Islet precursor cell (in vitro differentiated cells): Measurements from ENCODE around the gene POLR3B.
"Not testable (repeated sequence)": the region's sequence is repeated elsewhere in the genome, so short reads cannot be mapped to it uniquely, and the experiment has no call there.

Experiments used
- DNase-seq: peaks from one replicate; pipeline ENCODE4 v3.0.0-alpha.2; 2018

POLR3B gene

DNA sequence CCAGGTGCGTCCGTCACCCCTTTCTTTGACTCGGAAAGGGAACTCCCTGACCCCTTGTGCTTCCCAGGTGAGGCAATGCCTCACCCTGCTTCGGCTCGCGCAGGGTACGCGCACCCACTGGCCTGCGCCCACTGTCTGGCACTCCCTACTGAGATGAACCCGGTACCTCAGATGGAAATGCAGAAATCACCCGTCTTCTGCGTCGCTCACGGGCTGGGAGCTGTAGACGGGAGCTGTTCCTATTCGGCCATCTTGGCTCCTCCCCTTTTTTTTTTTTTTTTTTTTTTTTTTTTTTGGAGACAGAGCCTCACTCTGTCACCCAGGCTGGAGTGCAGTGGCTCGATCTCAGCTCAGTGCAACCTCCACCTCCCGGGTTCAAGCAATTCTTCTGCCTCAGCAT, 120.1 kb downstream of the POLR3B start:
- not testable (repeated sequence) for DNase-seq

DNA sequence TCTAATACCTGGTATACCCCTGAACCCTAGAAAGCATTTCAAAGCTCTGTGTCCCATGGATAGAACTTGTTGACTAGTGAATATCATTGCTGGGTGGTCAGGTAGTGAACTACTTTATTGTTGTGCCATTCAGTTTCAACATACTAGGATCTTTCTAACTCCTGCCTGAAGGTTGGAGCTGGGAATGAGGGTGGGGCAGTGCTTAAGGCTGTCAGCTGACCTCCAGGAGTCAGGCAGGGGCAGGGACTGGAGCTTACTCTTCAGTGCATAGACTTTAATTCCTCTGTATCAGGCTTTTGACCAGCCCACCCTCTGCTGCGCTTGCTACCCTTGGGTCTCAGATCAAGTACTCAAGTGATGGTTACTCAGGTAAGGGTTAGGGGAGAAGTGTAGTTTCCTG, 122.7 kb downstream of the POLR3B start:
- DNase-seq: no peak

DNA sequence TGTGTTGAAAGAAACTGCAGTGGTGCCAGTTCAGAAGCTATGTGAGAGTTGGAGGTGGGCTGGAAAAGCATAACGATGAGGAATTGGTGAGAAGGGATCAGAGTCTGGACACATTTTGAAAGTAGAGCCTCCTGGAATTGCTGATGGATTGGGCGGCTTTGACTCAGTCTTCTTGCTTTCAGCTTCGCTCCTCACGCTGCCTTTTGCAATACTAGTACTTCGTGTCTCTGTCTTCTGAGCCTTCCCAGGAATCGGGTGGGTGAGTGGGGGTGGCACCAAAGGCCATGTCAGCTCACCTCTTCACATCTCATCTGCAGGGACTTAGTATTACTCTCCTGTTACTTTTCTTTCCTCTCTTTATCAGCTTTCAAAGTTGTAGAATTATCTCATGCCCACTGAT, 123.7 kb downstream of the POLR3B start:
- no peak for DNase-seq

DNA sequence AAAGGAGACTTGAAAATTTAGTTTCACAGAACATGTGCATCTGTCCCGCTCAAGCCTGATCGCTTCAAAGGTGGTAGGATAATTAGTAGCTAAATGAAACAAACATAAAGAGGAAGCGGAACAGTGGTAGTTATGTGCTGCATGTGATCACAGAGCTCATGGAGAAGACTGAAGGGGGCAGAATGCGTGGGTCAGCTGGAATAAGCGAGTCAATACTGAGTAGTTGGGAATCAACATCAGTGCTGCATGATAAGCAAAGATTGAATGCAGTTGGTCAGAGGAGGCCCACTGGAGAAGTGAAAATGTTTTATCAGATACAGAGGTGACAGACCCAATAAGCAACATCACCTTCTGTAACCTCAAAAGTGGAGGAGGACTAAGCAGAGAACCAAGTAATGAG, 130.1 kb downstream of the POLR3B start:
- no peak for DNase-seq

DNA sequence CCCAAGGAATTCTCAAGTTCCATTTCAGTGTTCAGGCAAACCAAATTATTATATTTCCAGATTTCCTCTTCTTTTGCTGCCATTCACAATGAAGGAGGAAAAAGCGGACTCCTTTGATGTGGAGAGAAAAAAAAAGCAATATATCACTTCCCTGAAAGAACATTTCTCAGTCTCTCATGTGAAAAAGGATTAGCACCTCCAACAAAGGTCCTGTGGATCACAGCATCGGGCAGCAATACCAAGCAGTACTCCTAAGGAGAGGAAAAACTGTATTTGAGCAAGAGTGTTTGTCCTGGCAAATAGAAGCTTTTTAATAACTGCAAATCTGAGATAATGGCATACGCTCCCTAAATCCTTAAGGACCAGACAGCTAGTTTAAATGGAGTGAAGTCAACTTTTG, 131.3 kb downstream of the POLR3B start:
- DNase-seq: no peak

DNA sequence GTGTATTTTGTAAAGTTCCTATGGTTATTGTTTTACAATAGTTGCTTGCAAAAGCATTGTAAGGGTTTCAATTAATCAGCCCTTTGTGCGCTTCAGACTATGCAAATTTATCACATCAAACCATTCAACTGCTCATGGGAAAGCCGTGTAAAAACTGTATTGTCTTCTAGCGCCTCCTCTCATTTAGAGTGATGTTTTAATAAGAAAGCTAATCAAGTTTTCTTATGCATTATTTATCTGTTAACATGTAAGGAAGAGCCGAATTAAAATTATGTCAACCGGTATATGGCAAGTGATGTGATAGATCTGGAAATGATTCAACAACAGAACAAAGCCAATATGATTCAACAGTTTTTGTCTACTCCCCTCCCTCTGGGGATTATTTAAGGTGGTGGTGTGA, 132.7 kb downstream of the POLR3B start:
- no peak for DNase-seq

DNA sequence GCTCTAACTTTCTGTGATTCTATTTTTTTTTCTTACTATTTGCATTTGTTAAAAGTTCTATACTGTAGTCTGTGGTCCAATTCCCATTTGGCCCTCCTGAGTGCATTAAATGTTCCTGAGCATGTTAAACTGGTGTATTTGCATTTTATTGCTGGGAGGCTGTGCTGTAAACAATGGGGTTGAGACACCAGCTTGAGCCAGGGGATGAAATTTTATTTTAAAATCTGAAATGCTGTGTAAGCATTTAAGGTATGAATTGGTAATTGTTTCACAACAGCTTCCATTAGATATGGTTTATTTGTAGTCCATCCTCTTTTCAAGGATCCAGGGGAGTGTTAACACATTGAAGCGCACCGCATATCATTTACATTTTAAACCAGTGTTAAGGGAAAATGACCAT, 135.3 kb downstream of the POLR3B start:
- no peak for DNase-seq

DNA sequence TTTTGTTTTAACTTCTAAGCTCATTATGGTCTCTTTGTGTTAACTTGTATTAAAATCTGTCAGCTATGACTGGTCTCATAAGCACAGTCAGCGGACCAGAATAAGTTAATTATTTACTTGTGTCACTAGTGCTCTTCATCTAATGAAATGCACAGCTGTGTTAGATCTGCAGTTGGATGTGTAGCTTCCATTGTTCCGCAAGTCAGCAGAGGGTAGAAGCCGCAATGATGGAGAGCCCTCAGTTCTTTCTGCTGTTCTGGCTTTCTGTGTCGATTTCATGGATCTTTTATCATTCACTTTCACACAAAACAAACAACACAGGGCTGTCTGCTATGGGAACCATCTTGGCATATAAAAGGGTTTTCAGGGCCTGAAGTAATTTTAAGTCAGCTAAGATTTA, 136.0 kb downstream of the POLR3B start:
- DNase-seq: no peak

DNA sequence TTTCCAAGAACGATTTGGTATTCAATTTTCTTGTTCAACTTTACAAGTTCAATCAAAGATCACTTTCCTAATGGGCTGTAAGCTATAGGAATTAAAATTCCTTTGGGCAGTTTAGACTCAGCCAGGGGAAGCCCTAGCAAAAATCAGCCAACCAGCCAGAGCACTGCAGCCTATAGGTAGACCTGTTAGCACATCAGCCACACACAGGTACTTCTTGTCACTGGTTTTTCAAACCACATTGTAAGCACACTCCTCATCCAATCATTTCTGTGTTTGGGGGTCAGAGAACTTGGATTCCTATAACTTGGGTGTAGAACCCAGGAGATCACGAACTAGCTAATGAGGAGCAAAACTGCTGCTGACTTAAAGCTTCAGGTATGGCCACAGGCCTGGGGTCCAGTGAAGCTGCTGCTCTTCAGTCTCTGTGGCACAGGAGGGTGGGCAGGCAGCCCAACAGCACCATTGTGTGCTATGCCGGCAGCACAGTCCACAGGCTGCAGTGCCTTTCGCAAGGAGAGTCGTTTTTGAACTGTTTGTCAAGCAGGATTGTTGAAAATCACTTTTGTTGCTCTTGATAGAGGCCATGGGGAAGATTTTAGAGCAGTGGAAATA, 137.9 kb downstream of the POLR3B start:
- no peak for DNase-seq

DNA sequence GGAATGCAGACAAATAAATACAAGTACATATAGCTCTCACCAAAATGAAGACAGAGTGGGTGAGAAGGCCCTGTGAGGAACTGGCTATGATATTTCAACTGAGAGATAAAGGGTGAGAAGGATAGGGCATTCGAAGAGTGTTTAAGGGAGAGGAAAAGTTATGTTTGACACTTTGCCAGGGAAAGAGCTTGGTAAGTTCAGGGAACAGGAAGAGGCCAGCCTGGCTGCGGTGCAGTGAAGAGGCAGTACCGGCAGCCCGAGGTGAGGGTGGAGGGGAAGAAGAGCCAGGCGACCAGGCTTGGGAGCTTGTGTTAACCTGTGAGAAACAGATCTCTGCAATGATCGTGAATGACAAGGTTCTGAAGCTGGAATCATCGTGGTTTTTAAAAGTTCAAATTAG, 140.5 kb downstream of the POLR3B start:
- DNase-seq: no peak

DNA sequence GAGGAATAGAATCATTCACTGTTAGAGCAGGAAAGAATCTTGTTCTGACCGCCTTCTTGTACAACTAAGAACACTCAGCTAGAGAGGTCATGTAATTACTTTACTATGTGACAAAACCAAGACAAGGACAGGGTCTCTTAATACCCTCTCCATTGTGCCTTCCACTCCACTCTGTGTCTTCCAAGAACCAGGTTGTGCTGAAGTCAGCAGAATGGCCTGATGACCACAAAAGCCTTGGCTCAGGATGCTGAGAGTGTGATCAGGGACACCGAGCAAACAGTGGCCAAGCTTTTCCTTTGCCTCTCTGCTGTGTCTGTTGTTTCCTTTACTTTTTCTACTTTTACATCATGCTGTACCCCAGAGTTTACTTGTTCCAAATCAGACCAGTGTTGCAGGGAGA, 142.1 kb downstream of the POLR3B start:
- DNase-seq: no peak

DNA sequence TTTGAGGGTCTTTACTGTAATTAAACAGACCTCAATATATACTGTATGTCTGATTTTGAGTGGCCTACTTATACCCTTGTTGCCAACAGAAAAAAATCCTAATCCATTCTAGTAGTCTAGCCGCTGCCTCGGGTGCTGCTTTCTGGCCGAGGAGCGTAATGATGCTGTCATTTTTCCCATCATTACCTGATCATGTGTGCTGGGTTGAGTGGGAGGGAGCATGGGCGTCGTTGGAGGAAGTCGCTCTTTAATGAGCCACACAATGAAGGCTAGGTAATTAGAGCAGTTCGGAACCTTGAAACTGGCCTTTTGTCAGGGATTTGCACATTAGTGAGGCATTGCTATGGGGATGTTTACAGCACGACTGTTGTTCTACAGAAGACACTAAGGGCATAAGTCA, 149.1 kb downstream of the POLR3B start:
- no peak for DNase-seq

DNA sequence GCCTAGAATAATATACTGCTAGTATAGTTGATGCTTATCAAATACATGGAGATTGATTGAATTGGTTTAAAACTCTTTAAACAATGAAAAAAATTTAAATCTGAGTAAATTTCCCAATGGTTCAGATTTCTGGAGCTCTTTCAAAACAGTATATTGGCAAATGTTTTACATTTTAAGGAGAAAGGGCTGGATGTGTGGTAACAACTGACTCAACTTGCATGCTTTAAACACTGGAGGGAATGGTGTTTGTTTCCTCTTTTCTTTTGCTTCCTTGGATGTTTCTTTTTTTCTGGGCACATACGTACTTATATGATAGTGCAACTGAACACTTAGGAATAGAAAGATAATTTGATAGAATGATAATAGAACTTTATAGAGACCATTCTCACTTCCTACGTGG, 151.4 kb downstream of the POLR3B start:
- no peak for DNase-seq

DNA sequence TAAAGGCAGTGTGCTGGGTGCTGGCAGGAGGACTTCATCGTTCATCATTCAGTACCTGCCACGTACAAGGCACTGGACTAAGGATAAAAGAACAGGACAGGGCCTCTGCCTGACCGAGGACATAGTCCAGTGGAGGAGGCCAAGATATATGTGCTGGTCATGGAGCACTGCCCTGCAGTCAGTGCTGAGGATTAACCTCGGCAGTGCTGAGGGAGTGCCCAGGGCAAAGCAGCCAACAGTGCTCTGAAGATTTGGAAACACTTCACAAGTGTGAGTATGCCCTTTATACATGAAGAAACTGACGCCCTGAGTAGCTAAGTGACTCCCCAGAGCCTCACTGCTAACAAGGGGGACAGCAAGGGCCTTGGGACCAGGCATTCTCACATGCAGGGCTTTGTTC, 153.8 kb downstream of the POLR3B start:
- DNase-seq: no peak

DNA sequence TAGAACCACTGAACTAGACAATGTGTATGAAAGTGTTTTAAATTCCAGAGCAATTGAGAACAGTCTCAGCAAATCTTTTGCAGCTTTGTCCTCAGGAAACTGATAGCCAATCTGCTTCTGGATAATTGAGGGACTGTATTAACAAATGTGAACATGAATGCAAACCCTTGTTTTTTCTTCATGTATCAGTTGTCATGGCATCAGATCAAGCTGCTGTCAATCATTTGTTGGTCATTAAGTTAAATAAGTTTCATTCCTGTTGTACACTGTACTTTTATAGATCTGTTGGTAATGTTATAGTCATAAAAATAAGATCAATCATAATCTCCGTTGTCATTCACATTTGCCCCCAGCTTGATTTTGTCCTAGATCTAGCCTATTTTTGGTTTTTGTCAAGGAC, 159.8 kb downstream of the POLR3B start:
- no peak for DNase-seq

DNA sequence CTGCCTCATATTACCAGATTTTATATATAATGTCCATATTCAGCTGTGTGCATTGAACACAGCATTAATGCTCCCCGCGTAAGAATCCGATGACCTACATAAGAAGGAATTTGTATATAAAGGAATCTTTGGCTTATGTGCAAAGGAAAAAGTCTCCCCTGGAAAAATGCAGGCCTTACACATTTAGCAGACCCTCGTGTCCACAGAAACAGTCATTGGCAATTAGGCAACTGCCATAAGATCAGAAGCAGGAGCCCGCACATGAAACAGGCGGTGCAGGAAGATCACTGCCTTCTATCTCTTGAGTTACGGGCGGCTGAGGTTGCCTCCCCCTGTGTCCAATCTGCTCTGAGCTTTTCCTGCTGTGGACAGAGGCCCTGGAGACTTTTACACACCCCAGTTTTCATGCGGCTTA, 162.1 kb downstream of the POLR3B start:
- DNase-seq: no peak

DNA sequence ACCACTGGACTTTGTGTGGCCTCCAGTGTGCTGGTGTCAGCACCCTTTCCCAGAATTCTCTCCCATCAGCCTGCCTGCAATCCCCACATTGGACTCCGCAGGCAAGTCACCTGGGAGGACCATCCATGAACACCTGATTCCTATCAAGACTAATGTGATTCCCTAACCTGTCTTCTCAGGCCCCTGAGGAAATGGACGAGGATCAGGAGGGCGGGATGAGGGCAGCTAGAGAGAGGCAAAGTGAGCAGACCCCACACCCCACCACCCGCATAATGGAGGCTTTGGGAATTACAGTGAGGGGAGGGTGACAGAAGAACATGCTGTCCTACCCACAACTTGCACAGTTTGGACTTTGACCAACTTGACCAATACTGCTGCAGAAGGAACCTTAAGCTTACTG, 164.4 kb downstream of the POLR3B start:
- DNase-seq: no peak

DNA sequence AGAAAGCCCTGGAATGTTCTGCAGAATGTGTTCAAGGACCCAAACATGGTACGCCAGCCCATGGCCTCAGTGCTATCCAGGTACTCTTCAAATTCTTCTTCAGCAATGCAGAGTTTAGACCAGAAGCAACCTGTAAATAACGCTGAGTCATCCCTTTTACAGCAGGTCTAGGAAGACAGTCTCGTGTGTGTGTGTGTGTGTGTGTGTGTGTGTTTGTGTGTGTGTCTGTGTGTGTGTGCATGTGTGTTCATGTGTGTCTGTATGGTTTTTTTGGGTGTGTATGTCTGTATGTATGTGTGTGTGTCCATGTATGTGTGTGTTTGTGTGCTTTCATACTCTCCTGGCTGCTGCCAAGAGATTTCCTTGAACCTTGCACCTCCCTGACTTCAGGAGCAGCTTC, 165.2 kb downstream of the POLR3B start:
- no peak for DNase-seq

DNA sequence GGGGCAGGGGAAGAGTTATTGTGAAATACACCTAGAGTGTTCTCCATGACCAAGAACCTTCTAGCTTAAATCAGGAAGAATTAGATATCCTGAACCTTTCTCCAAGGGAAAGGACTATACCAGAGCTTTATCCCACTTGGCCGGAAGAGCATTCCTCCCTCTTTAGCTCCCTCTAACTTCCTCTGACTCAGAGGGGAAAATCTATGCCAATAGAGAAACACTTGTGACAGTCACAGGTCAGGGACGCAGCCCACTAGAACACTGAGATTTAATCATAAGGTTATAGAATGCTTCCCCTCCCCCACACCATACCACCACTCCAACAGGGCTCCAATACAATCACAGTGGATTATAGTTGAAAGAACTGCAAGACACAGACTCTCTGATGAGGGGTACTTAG, 169.8 kb downstream of the POLR3B start:
- no peak for DNase-seq

DNA sequence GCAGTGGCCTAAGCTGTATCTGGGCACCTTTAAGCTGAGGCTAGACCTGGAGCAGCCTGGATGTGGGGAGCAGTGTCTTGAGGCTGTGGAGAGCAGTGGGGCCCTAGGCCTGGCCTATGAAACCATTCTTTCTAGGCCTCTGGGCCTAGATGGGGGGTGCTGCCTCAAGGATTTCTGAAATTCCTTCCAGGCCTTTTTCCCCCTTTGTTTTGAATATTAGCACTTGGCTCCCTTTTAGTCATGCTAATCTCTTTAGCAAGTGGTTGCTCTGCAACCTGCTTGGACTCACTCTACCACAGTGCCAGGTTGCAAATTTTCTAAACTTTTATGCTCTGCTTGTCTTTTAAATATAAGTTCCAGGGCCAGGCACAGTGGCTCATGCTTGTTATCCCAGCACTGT, 183.7 kb downstream of the POLR3B start:
- no peak for DNase-seq

DNA sequence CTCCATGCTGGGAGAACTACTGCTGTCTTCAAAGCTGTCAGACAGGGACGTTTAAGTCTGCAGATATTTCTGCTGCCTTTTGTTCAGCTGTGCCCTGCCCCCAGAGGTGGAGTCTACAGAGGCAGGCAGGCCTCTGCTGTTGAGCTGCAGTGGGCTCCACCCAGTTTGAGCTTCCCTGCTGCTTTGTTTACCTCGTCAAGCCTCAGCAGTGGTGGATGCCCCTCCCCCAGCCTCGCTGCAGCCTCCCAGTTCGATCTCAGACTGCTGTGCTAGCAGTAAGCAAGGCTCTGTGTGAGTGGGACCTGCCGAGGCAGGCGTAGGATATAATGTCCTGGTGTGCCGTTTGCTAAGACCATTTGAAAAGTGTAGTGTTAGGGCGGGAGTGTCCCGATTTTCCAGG, 193.9 kb downstream of the POLR3B start:
- no peak for DNase-seq

DNA sequence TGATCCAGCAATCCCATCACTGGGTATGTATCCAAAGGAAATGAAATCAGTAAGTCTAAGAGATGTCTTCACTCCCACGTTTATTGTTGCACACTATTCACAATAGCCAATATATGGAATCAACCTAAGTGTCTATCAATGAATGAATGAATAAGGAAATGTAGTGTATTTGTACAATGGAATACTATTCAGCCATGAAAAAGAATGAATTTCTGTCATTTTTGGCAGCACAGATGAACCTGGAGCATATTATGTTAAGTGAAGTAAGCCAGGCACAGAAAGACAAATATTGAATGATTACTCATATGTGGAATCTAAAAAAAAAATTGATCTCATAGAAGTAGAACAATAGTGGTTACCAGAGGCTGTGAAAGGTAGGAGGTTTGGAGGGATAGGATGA, 194.7 kb downstream of the POLR3B start:
- DNase-seq: no peak
